MCF 10A (cell line): Measurements from ENCODE around the gene ADAM22. TPM values are rescaled to one million over a fixed set of nuclear protein-coding genes. Genes with fewer than 3 reads are reported as not detected.
"Not testable (repeated sequence)": the region's sequence is repeated elsewhere in the genome, so short reads cannot be mapped to it uniquely, and the experiment has no call there.

Source experiments
- BruUV-seq: library from RNA; stranded (reverse); fragments of 400-500 nt; replicated peaks from 2 replicates; lab custom pipeline; 2021; lab: Mats Ljungman, UMichigan
- CTCF ChIA-PET: fragments of 300-600 bp; sonication (Branson Sonifier 250); formaldehyde crosslinking; extraction: SDS; loops from one replicate; lab custom pipeline; 2021; ENCODE audit warnings: antibody characterized with exemption, inconsistent platforms; lab: Yijun Ruan, JAX
- POLR2A ChIA-PET: fragments of 300-600, 350-650 bp; sonication (Branson Sonifier 250); formaldehyde crosslinking; extraction: SDS; loops from one replicate; lab custom pipeline; 2020; ENCODE audit warnings: antibody characterized with exemption, inconsistent platforms; lab: Yijun Ruan, JAX
- DNase-seq: peaks from one replicate; pipeline ENCODE4 v3.0.0-alpha.2; 2018; ENCODE audit not compliant: unreplicated experiment
- H3K27ac Mint-ChIP-seq: one replicate; pipeline ENCODE4 v1.8.0; 2022; ENCODE audit warnings: mild to moderate bottlenecking, low read depth, mixed read lengths; ENCODE audit not compliant: unreplicated experiment
- H3K27me3 Mint-ChIP-seq: one replicate; pipeline ENCODE4 v1.8.0; 2022; ENCODE audit warnings: mixed read lengths; ENCODE audit not compliant: insufficient read depth, unreplicated experiment
- H3K36me3 Mint-ChIP-seq: one replicate; pipeline ENCODE4 v1.8.0; 2022; ENCODE audit warnings: mild to moderate bottlenecking, moderate library complexity, mixed read lengths; ENCODE audit not compliant: insufficient read depth, unreplicated experiment
- H3K4me1 Mint-ChIP-seq: one replicate; pipeline ENCODE4 v1.8.0; 2022; ENCODE audit warnings: mixed read lengths; ENCODE audit not compliant: insufficient read depth, unreplicated experiment
- H3K4me3 Mint-ChIP-seq: one replicate; pipeline ENCODE4 v1.8.0; 2022; ENCODE audit warnings: mild to moderate bottlenecking, moderate library complexity, mixed read lengths; ENCODE audit not compliant: unreplicated experiment
- H3K9me3 Mint-ChIP-seq: one replicate; pipeline ENCODE4 v1.8.0; 2022; ENCODE audit warnings: mixed read lengths; ENCODE audit not compliant: unreplicated experiment
- intact Hi-C: fragments of 100-400 bp; cut with micrococcal nuclease; formaldehyde crosslinking; loops from 2 replicates; pipeline ENCODE4 v1.14.1; 2022
- total RNA-seq: library from RNA; stranded (reverse); gene quantifications from 2 replicates; pipeline ENCODE4 v1.2.3, GENCODE V29; 2022
- TF ChIP-seq, protein P1 (sequence below): fragments of 200-600 bp; IDR thresholded peaks from one replicate; pipeline ENCODE4 v1.8.0; 2022; ENCODE audit warnings: antibody characterized with exemption, mild to moderate bottlenecking; ENCODE audit not compliant: unreplicated experiment

ADAM22 gene
- total RNA-seq, 1 experiment from 2014 or later, result not detected

GRCh38 chr7:87899255-87899654, 34.8 kb upstream of the ADAM22 start:
- no TSS peak for BruUV-seq
- CTCF ChIA-PET, result no interaction called here
- Mint-ChIP-seq H3K36me3 (peaks cover 26% of the 10 kb centered on the region), H3K9me3 (no peaks in the 10 kb centered on the region), H3K27me3 (no peaks in the 10 kb centered on the region), H3K27ac (no peak overlapping the region), H3K4me3 (no peak overlapping the region), H3K4me1 (peaks cover 5% of the 10 kb centered on the region)
- POLR2A ChIA-PET, result no interaction called here
- DNase-seq, result no peak
- intact Hi-C loops, result no loop called here
- TF ChIP-seq, protein P1, sequence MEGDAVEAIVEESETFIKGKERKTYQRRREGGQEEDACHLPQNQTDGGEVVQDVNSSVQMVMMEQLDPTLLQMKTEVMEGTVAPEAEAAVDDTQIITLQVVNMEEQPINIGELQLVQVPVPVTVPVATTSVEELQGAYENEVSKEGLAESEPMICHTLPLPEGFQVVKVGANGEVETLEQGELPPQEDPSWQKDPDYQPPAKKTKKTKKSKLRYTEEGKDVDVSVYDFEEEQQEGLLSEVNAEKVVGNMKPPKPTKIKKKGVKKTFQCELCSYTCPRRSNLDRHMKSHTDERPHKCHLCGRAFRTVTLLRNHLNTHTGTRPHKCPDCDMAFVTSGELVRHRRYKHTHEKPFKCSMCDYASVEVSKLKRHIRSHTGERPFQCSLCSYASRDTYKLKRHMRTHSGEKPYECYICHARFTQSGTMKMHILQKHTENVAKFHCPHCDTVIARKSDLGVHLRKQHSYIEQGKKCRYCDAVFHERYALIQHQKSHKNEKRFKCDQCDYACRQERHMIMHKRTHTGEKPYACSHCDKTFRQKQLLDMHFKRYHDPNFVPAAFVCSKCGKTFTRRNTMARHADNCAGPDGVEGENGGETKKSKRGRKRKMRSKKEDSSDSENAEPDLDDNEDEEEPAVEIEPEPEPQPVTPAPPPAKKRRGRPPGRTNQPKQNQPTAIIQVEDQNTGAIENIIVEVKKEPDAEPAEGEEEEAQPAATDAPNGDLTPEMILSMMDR, result no peak

- TSS peak; percentile 16 for BruUV-seq
- intact Hi-C loops, DNase-seq, POLR2A ChIA-PET, H3K27me3 Mint-ChIP-seq, H3K9me3 Mint-ChIP-seq, H3K27ac Mint-ChIP-seq, H3K4me3 Mint-ChIP-seq, H3K4me1 Mint-ChIP-seq: not testable (repeated sequence)
- peaks cover 37% of the 10 kb centered on the region for H3K36me3 Mint-ChIP-seq
- CTCF ChIA-PET, result interaction anchor here (0.6 kb wide), 1 partner anchor 378 kb away, joined by 3 read pairs; no protein-coding TSS in a partner anchor
Observed at GRCh38 chr7:87907136-87907906, 26.7 kb upstream of the ADAM22 start.

GRCh38 chr7:87908814-87909213, 25.2 kb upstream of the ADAM22 start:
- CTCF ChIA-PET, H3K9me3 Mint-ChIP-seq, DNase-seq, H3K4me3 Mint-ChIP-seq, H3K27me3 Mint-ChIP-seq, intact Hi-C loops, BruUV-seq, H3K27ac Mint-ChIP-seq, POLR2A ChIA-PET, H3K4me1 Mint-ChIP-seq: not testable (repeated sequence)
- peaks cover 34% of the 10 kb centered on the region for H3K36me3 Mint-ChIP-seq

- H3K4me1 Mint-ChIP-seq, result no peaks in the 10 kb centered on the region
- intact Hi-C loops, result no loop called here
- peak; percentile 20 for DNase-seq
- TF ChIP-seq, protein P1, result no peak
- H3K27ac Mint-ChIP-seq, result no peak overlapping the region
- ChIA-PET POLR2A (no interaction called here), CTCF (interaction anchor here (0.6 kb wide), 1 partner anchor 10 kb away, joined by 3 read pairs; no protein-coding TSS in a partner anchor)
- H3K27me3 Mint-ChIP-seq, result no peaks in the 10 kb centered on the region
- BruUV-seq, result no TSS peak
- no peaks in the 10 kb centered on the region for H3K9me3 Mint-ChIP-seq
- H3K36me3 Mint-ChIP-seq, result peaks cover 13% of the 10 kb centered on the region
- no peak overlapping the region for H3K4me3 Mint-ChIP-seq
Observed at GRCh38 chr7:87912121-87912520, 21.9 kb upstream of the ADAM22 start.

DNA sequence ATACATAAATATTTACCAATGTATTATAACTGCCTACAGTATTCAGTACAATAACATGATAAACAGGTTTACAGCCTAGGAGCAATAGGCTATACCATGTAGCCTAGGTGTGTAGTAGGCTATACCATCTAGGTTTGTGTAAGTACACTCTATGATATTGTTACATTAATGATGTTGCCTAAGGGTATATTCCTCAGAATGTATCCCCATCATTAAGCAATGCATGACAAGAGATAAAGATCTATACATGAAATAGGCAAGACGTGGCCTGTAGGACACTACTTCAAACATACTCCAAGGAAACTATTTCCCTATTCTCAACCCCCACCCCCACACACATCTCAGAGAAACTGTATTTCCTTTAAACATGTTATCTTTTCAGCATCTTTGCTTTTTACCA, 15.3 kb upstream of the ADAM22 start:
- Mint-ChIP-seq H3K9me3 (no peaks in the 10 kb centered on the region), H3K27ac (no peak overlapping the region), H3K4me3 (no peak overlapping the region), H3K4me1 (no peaks in the 10 kb centered on the region), H3K27me3 (no peaks in the 10 kb centered on the region), H3K36me3 (no peaks in the 10 kb centered on the region)
- TF ChIP-seq, protein P1, result no peak
- BruUV-seq, result no TSS peak
- peak; percentile 28 for DNase-seq
- ChIA-PET POLR2A (no interaction called here), CTCF (no interaction called here)
- intact Hi-C loops, result no loop called here
